ENCODE results near the gene ACP5. TPM values are rescaled to one million over a fixed set of nuclear protein-coding genes. Genes with fewer than 3 reads are reported as not detected.

Gene ACP5
- total RNA-seq, 1 experiment from 2014 or later = 0.85 TPM

DNA sequence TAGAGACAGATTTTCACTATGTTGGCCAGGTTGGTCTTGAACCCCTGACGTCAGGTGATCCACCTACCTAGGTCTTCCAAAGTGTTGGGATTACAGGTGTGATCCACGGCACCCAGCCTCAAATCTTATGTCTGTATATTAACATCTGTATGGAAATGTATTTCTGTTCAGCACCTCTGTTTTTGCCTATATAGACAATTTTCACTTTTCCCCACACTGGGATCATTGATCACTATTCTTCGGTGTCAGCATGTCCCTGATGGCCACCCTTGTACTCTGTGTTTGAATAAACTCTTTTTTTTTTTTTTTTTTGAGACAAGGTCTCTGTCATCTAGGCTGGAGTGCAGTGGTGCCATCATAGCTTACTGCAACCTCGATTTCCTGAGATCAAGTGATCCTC, 16.6 kb upstream of the ACP5 start:
- POLR2A ChIA-PET = interaction anchor here (0.6 kb wide), 1 partner anchor 18 kb away, joined by 4 read pairs; no protein-coding TSS in a partner anchor
- 0 out of 2 replicates have a peak, but pooled peaks cover 4% of the 10 kb centered on the region for H3K4me1 ChIP-seq (ENCODE audit: control insufficient read depth, insufficient read depth, low read length)
- in situ Hi-C loops (cut with HindIII; ENCODE audit: low pct_unique_long_range_greater_than_20kb, low sequenced_read_pairs) = no loop called here
- H3K27me3 ChIP-seq (ENCODE audit: control insufficient read depth, insufficient read depth, low read length) = no peaks in the 10 kb centered on the region
- DNase-seq (ENCODE audit: low read depth, low spot score) (no peak), ATAC-seq (no peak)
- CTCF ChIA-PET = no interaction called here
- H3K4me3 ChIP-seq (ENCODE audit: low read depth in 2 of 2, low read length in 2 of 2) = no peak overlapping the region
- intact Hi-C loops (cut with micrococcal nuclease; ENCODE audit: unreplicated experiment) = no loop called here
- no TSS peak for BruUV-seq (replicated peaks)
- peaks cover 6% of the 10 kb centered on the region; the same call in 1 of the 2 replicates for H3K36me3 ChIP-seq (ENCODE audit: control insufficient read depth, insufficient read depth, low read length)
- TF ChIP-seq POLR2AphosphoS5 (IDR thresholded peaks at IDR 0.05; ENCODE audit: low read depth, low read length) (no peak), SIN3A (IDR thresholded peaks at IDR 0.05; ENCODE audit: borderline replicate concordance, insufficient read depth, low read depth, low read length) (no peak), TCF7L2 (IDR thresholded peaks at IDR 0.05; ENCODE audit: low read depth, low read length) (no peak)
- TF ChIP-seq, protein P1, sequence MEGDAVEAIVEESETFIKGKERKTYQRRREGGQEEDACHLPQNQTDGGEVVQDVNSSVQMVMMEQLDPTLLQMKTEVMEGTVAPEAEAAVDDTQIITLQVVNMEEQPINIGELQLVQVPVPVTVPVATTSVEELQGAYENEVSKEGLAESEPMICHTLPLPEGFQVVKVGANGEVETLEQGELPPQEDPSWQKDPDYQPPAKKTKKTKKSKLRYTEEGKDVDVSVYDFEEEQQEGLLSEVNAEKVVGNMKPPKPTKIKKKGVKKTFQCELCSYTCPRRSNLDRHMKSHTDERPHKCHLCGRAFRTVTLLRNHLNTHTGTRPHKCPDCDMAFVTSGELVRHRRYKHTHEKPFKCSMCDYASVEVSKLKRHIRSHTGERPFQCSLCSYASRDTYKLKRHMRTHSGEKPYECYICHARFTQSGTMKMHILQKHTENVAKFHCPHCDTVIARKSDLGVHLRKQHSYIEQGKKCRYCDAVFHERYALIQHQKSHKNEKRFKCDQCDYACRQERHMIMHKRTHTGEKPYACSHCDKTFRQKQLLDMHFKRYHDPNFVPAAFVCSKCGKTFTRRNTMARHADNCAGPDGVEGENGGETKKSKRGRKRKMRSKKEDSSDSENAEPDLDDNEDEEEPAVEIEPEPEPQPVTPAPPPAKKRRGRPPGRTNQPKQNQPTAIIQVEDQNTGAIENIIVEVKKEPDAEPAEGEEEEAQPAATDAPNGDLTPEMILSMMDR (IDR thresholded peaks at IDR 0.05) = no peak
- TF ChIP-seq, protein P2, sequence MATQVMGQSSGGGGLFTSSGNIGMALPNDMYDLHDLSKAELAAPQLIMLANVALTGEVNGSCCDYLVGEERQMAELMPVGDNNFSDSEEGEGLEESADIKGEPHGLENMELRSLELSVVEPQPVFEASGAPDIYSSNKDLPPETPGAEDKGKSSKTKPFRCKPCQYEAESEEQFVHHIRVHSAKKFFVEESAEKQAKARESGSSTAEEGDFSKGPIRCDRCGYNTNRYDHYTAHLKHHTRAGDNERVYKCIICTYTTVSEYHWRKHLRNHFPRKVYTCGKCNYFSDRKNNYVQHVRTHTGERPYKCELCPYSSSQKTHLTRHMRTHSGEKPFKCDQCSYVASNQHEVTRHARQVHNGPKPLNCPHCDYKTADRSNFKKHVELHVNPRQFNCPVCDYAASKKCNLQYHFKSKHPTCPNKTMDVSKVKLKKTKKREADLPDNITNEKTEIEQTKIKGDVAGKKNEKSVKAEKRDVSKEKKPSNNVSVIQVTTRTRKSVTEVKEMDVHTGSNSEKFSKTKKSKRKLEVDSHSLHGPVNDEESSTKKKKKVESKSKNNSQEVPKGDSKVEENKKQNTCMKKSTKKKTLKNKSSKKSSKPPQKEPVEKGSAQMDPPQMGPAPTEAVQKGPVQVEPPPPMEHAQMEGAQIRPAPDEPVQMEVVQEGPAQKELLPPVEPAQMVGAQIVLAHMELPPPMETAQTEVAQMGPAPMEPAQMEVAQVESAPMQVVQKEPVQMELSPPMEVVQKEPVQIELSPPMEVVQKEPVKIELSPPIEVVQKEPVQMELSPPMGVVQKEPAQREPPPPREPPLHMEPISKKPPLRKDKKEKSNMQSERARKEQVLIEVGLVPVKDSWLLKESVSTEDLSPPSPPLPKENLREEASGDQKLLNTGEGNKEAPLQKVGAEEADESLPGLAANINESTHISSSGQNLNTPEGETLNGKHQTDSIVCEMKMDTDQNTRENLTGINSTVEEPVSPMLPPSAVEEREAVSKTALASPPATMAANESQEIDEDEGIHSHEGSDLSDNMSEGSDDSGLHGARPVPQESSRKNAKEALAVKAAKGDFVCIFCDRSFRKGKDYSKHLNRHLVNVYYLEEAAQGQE (IDR thresholded peaks at IDR 0.05; ENCODE audit: insufficient read depth in 1 of 2, low read depth in 2 of 2, low read length in 1 of 2) = no peak
- H3K9me3 ChIP-seq (ENCODE audit: control insufficient read depth, insufficient read depth, low read depth, low read length) = no peaks in the 10 kb centered on the region
- no peak overlapping the region for H3K27ac ChIP-seq (ENCODE audit: low read length)

DNA sequence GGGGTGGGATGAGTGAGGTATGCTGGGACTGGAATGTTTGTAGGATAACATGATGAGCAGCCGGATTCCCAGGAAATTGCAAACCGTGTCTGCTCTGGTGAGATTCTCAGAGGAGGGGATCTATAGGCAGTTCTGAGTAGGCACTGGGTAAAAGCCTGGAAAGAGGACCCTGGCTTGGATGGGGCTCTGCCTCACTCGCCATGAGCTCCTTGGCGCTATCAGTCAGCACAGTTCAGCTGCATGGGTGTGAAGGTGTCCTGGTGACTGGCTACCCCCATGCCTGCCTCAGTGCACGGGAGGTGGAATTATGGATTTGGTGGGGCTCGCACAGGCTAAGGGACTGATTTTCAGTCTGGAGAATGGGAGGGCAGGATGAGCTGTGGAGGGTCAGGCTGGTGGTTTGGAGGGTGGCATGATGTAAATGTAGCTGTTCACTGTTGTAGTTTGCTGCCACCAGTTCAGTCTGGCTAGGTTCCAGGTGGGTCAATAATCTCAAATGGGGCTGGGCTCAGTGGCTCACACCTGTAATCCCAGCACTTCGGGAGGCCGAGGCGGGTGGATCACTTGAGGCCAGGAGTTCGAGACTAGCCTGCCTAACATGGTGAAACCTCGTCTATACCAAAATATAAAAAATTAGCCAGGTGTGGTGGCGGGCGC, 10.7 kb upstream of the ACP5 start:
- Histone ChIP-seq H3K27me3 (ENCODE audit: control insufficient read depth, insufficient read depth, low read length) (no peaks in the 10 kb centered on the region), H3K27ac (ENCODE audit: low read length) (no peak overlapping the region), H3K36me3 (ENCODE audit: control insufficient read depth, insufficient read depth, low read length) (no peaks in the 10 kb centered on the region), H3K4me3 (ENCODE audit: low read depth in 2 of 2, low read length in 2 of 2) (peak overlapping the region; percentile 18 to 46), H3K4me1 (ENCODE audit: control insufficient read depth, insufficient read depth, low read length) (no peaks in the 10 kb centered on the region), H3K9me3 (ENCODE audit: control insufficient read depth, insufficient read depth, low read depth, low read length) (no peaks in the 10 kb centered on the region)
- ChIA-PET CTCF (no interaction called here), POLR2A (no interaction called here)
- intact Hi-C loops (cut with micrococcal nuclease; ENCODE audit: unreplicated experiment) = no loop called here
- in situ Hi-C loops (cut with HindIII; ENCODE audit: low pct_unique_long_range_greater_than_20kb, low sequenced_read_pairs) = no loop called here
- BruUV-seq (replicated peaks) = no TSS peak
- DNase-seq (ENCODE audit: low read depth, low spot score) (no peak), ATAC-seq (peak; percentile 76)
- TF ChIP-seq TCF7L2 (IDR thresholded peaks at IDR 0.05; ENCODE audit: low read depth, low read length) = no peak
- TF ChIP-seq, protein P2 (IDR thresholded peaks at IDR 0.05; ENCODE audit: insufficient read depth in 1 of 2, low read depth in 2 of 2, low read length in 1 of 2) = no peak
- TF ChIP-seq POLR2AphosphoS5 (IDR thresholded peaks at IDR 0.05; ENCODE audit: low read depth, low read length) = no peak
- TF ChIP-seq, protein P1 (IDR thresholded peaks at IDR 0.05) = no peak; the same call in 1 of the 2 replicates
- TF ChIP-seq SIN3A (IDR thresholded peaks at IDR 0.05; ENCODE audit: borderline replicate concordance, insufficient read depth, low read depth, low read length) = no peak

Data from Panc1 (cell line).